ENCODE measurements around the gene MTHFD1. TPM values are rescaled to one million over a fixed set of nuclear protein-coding genes. Genes with fewer than 3 reads are reported as not detected.
A peak's percentile ranks its signal among the peaks of the same experiment; 100 is the strongest.

Gene MTHFD1
- total and polyA plus RNA-seq, 2 experiments from 2014 or later: 24.4 to 29.5 TPM

- Histone ChIP-seq H3K4me3 (peak overlapping the region; percentile 85), H3K27ac (peak overlapping the region; percentile 100), H3K4me1 (ENCODE audit: insufficient read depth) (peaks cover 39% of the 10 kb centered on the region), H3K79me2 (peaks cover 61% of the 10 kb centered on the region), H3K36me3 (replicated peaks; ENCODE audit: insufficient read depth, low read depth) (no peaks in the 10 kb centered on the region), H4K20me1 (ENCODE audit: insufficient read depth, poor library complexity, severe bottlenecking) (peaks cover 22% of the 10 kb centered on the region), H3K4me2 (peak overlapping the region; percentile 90), H2AFZ (peak overlapping the region; percentile 76), H3K27me3 (no peaks in the 10 kb centered on the region), H3K9me2 (replicated peaks; ENCODE audit: insufficient read depth) (no peaks in the 10 kb centered on the region), H3K9me3 (ENCODE audit: low read depth) (no peaks in the 10 kb centered on the region)
- DNase-seq (ENCODE audit: low spot score): peak; percentile 16
- 68% methylated on average over 6 of the region's 6 CpGs for WGBS (ENCODE audit: low lambda C conversion rate, missing lambda C conversion rate)
- TF ChIP-seq EZH2phosphoT487 (IDR thresholded peaks at IDR 0.05; ENCODE audit: low read depth, severe bottlenecking, unreplicated experiment): no peak
- no peak for TF ChIP-seq CTCF (IDR thresholded peaks at IDR 0.05; ENCODE audit: poor library complexity)
- TF ChIP-seq EZH2 (IDR thresholded peaks at IDR 0.05; ENCODE audit: borderline replicate concordance): no peak
These were observed 114.3 kb downstream of the MTHFD1 start for GRCh38 chr14:64502456-64502855.

GRCh38 chr14:64502887-64503433, 114.8 kb downstream of the MTHFD1 start:
- Histone ChIP-seq H3K36me3 (replicated peaks; ENCODE audit: insufficient read depth, low read depth) (no peaks in the 10 kb centered on the region), H2AFZ (peak overlapping the region; percentile 76), H4K20me1 (ENCODE audit: insufficient read depth, poor library complexity, severe bottlenecking) (peaks cover 27% of the 10 kb centered on the region), H3K9me3 (ENCODE audit: low read depth) (no peaks in the 10 kb centered on the region), H3K4me1 (ENCODE audit: insufficient read depth) (peaks cover 43% of the 10 kb centered on the region), H3K27ac (peak overlapping the region; percentile 100), H3K4me2 (peak overlapping the region; percentile 90), H3K9me2 (replicated peaks; ENCODE audit: insufficient read depth) (no peaks in the 10 kb centered on the region), H3K79me2 (peaks cover 65% of the 10 kb centered on the region), H3K27me3 (no peaks in the 10 kb centered on the region), H3K4me3 (peak overlapping the region; percentile 85)
- peak; percentile 55 for DNase-seq (ENCODE audit: low spot score)
- whole genome bisulfite sequencing (ENCODE audit: low lambda C conversion rate, missing lambda C conversion rate): 2% methylated on average over 29 of the region's 29 CpGs
- TF ChIP-seq EZH2phosphoT487 (IDR thresholded peaks at IDR 0.05; ENCODE audit: low read depth, severe bottlenecking, unreplicated experiment): no peak
- no peak for TF ChIP-seq EZH2 (IDR thresholded peaks at IDR 0.05; ENCODE audit: borderline replicate concordance)
- TF ChIP-seq CTCF (IDR thresholded peaks at IDR 0.05; ENCODE audit: poor library complexity): no peak

- Histone ChIP-seq H3K27ac (peak within 1 kb of the TSS; percentile 100), H3K9me3 (ENCODE audit: low read depth) (no peaks in the 10 kb centered on the region), H3K4me2 (peak within 1 kb of the TSS; percentile 90), H3K79me2 (peaks cover 67% of the 10 kb centered on the region), H3K9me2 (replicated peaks; ENCODE audit: insufficient read depth) (no peaks in the 10 kb centered on the region), H3K27me3 (no peaks in the 10 kb centered on the region), H2AFZ (peak within 1 kb of the TSS; percentile 76), H3K4me3 (peak within 1 kb of the TSS; percentile 91), H3K36me3 (replicated peaks; ENCODE audit: insufficient read depth, low read depth) (no peaks in the 10 kb centered on the region), H3K4me1 (ENCODE audit: insufficient read depth) (peaks cover 44% of the 10 kb centered on the region), H4K20me1 (ENCODE audit: insufficient read depth, poor library complexity, severe bottlenecking) (peaks cover 34% of the 10 kb centered on the region)
- TF ChIP-seq EZH2 (IDR thresholded peaks at IDR 0.05; ENCODE audit: borderline replicate concordance): no peak
- no peak for TF ChIP-seq EZH2phosphoT487 (IDR thresholded peaks at IDR 0.05; ENCODE audit: low read depth, severe bottlenecking, unreplicated experiment)
- TF ChIP-seq CTCF (IDR thresholded peaks at IDR 0.05; ENCODE audit: poor library complexity): no peak
- peak; percentile 97 for DNase-seq (ENCODE audit: low spot score)
- WGBS (ENCODE audit: low lambda C conversion rate, missing lambda C conversion rate): under 1% methylated on average over 53 of the region's 87 CpGs
These were observed 115.5 kb downstream of the MTHFD1 start, which contains the start of gene ZBTB25 for GRCh38 chr14:64503434-64504309. Gene ZBTB25, minus strand, starts transcription at chr14:64503838. Its CDS starts 13,305 bp downstream, at chr14:64490533.
